ENCODE results near the gene EFEMP2.
"Not testable (repeated sequence)": the region's sequence is repeated elsewhere in the genome, so short reads cannot be mapped to it uniquely, and the experiment has no call there.

EFEMP2 gene

DNA sequence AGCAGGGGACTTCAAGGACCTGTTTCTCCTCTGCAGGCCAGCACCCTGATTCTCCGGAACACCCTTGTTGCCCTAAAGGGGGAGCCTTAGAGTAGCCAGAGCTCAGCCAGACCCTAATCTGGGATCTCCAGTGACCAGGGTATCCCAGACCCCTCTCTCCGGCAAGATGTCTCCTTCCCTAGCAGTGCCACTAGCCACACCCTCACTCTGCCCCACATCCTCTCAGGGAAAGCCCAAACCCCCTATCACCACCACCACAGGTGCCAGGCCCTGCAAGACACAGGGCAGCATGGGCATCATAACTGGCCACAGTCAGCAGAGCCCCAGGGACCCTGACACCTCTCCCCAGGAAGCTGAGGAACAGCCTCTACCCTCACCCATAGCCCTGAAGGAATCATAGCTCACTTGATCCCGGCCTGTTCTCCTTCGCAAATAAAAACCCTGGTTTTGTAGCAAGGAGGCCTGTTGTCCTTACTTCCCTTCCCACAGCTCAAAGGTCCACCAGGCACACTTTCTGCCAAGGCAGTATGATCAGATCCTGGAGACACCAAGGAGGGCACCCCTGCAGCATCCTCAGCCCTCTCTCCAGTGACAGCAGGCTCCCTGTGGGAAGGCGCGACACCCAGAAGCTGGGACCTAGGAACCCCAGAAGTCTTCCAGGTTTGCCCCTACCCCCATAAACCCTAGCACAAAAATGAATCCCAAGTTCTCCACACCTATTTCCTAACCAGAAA lies 19.2 kb downstream of the EFEMP2 start:
- no peak for DNase-seq

DNA sequence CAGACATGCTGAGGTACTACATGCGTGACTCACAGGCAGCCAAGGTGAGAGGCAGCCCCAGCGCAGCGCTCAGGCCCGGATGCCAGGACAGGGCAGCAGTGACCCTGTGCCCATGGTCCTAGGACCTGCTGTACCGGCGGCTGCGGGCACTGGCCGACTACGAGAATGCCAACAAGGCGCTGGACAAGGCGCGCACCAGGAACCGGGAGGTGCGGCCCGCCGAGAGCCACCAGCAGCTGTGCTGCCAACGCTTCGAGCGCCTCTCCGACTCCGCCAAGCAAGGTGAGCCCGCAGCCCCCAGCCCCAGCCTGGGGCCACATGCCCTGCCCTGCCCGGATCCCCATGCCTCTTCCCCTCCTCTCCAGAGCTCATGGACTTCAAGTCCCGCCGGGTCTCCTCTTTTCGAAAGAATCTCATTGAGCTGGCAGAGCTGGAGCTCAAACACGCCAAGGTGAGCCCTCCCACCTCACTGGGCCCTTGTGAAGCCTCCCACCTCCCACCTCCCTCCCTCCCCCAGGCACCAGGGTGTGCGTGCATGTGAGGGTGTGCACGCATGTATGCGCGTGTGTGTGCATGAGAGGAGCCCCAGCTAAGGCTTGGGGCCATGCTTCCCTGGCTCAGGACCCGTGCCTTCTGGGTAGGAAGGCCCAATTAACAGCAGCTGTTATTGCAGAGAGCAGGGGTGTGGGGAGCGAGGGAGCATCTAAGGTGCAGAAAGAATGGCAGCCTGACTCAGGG lies 19.9 kb downstream of the EFEMP2 start:
- no peak for DNase-seq

DNA sequence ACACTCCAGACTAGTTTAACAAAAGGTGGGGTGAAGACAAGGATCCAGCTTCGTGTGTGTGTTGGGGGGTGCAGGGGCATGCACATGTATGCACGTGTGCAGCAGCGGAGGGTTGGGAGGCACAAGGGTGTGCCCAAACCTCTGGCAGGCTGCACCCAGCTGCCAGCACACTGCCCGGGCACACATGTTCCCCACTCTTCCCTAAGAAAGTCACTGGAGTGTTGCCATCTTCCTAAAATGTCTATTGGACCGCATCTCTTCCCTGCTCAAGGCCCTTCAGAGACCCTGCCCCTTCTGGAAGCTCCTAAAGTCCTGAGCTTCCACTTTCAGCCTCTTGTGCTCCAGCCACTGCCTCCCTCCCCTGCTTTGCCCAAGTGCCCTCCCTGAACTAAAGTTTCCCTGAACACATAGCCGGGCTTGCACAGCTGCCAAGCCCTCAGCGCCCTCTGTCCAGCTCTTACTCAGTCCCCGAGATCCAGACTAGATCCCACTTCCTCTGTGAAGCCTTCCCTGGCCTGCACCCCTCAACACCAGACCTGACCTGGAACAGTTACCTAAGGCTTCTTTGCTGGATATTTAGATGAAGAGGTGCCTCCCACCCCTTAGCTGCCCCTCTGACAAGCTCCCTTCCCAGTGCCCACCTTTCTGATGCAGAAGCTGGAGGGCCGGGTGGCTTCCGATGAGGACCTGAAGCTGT lies 20.6 kb downstream of the EFEMP2 start:
- no peak for DNase-seq

DNA sequence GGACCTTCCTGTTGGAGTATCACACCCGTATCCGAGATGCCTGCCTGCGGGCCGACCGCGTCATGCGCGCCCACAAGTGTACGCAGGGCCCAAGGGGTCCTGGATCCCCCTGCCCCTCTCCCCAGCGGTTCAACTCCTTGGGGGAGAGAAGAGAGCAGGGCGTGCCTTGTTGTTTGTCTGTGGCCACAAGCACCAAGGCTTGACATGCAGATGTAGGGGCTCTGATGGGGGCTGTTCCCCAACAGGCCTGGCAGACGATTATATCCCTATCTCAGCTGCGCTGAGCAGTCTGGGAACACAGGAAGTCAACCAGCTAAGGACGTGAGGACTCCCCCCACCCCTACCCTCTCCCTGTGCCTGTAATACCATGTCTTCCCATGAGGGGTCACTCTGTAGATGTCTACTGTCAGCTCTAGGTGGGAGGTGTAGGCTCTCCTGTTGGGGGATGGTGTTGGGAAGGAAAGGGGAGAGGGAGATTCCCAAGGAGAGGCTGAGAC lies 21.5 kb downstream of the EFEMP2 start:
- DNase-seq = no peak

DNA sequence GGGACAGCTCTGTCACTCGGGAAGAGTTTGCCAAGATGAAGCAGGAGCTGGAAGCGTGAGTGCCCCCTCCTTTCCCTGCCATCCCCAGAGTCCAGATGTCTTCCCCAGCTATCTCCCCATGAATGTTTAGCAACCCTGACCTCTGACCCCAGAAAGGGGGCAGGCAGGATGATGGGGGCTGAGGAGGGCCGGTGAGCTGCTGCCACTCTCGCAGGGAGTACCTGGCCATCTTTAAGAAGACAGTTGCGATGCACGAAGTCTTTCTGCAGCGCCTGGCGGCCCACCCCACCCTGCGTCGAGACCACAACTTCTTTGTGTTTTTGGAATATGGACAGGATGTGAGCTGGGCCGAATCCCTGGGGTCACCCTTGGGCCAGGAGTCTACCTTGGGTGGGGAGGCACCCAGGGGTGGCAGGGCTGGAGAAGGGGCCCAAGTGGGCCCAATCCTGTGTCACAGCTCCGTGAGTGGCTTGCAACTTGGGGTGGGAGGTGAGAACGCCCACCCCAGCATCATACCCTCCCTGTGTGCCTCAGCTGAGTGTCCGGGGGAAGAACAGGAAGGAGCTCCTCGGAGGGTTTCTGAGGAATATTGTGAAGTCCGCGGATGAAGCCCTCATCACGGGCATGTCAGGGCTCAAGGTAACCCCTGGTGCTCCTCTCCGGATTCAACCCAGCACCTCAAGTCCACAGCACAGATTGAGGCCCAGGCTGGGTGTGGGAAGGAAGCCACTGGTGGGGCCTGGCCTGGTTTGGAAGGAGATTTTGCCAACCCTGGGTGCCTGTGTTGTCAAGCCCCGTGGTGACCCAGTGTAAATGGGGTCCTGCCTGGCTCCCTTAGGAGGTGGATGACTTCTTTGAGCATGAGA lies 22.1 kb downstream of the EFEMP2 start:
- DNase-seq = no peak

DNA sequence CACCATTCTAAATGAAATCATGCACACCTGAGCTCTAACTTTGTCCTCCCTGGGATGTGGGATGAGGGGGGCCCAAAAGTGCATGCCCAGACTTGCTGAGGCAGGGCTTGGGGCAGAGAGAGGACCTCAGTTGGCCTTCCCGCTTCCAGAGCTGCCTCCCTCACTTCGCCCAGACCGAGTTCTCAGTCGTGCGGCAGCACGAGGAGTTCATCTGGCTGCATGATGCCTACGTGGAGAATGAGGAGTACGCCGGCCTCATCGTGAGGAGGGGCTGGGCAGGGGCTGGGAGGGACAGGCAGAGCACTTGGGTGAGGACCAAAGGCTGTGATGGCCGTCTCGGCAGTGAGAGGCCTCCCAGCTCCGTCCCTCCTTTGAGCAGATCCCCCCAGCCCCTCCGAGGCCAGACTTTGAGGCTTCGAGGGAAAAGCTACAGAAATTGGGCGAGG lies 22.8 kb downstream of the EFEMP2 start:
- no peak for DNase-seq

DNA sequence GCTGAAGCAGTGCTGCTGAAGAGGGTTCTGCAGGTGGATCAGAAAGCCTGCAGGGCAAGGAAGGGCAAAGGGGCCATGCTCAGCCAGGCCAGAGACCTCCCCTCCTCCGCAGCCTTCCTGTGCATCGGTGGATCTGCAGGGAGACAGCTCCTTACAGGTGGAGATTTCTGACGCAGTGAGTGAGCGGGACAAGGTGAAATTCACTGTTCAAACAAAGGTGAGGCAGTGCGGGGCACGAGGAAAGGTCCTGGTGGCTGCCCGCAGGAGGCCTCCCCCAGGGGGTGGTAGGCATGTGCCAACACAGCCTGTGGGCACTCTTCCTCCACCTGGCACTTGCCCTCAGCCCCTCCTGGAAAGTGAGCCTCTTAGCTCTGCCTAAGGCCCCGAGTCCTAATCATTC lies 23.2 kb downstream of the EFEMP2 start:
- DNase-seq = no peak

DNA sequence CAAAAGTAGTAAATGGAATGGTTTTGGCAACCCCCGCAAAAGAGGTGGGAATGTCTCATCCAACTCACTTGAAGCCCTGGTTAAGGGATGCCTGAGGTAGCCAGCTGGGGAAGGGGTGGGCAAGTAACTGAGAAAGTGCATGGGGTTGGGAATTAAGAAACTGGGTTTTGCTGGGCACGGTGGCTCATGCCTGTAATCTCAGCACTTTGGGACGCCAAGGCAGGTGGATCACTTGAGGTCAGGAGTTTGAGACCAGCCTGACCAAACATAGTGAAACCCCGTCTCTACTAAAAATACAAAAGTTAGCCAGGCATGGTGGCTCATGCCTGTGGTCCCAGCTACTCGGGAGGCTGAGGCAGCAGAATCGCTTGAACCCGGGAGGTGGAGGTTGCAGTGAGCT lies 23.9 kb downstream of the EFEMP2 start:
- DNase-seq = not testable (repeated sequence)

DNA sequence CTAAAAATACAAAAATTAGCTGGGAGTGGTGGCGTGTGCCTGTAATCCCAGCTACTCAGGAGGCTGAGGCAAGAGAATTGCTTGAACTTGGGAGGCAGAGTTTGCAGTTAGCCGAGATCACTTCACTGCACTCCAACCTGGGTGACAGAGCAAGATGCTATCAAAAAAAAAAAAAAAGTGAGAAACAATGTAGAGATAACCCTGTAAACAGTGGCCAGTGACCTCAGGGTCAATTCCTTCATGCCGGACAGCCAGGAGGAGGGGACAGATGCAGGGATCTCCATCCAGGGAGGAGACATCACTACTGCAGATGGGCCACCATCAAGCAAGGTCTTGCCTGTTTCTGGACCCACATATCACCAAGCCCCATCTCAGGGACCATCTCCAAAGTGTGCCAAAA lies 24.9 kb downstream of the EFEMP2 start:
- DNase-seq = no peak

DNA sequence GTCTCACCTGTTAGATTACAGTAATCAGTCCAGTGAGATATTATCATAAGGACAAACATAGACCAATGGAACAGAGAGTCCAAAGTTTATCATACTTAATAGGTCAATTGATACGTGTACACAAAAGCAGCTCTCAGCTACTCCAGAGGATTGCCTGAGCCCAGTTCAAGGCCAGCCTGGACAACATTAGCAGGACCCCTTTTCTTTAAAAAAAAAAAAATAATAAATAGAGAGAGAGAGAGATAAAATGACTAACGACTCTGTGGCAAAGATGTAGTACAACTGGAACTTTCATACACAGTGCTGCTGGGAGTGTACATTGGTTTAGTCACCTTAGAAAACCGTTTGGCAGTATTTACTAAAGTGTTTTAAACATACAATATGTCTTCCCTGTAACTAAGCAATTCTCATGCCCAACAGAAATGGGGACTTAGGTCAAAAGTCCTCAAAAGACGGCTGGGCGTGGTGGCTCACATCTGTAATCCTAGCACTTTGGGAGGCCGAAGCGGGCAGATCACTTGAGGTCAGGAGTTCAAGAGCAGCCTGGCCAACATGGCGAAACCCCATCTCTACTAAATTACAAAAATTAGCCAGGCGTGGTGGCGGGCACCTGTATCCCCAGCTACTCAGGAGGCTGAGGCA lies 28.2 kb downstream of the EFEMP2 start:
- DNase-seq = no peak

DNA sequence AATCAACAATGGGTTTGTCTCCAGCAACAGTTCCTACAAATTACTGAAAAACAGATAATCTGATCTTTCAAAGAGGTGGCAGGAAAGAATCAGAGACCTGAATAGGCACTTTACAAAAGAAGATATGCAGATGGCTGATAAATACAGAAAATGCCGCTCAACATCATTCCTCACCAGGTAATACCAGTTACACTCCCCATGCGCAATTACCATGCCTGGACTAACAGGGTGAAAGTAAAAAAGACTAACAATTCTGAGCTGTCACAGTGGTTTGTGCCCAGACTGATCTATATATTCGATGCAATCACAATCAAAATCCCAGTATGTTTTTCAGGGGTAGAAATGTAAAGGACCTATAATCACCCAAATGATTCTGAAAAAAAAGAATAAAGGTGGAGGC lies 28.8 kb downstream of the EFEMP2 start:
- no peak for DNase-seq

DNA sequence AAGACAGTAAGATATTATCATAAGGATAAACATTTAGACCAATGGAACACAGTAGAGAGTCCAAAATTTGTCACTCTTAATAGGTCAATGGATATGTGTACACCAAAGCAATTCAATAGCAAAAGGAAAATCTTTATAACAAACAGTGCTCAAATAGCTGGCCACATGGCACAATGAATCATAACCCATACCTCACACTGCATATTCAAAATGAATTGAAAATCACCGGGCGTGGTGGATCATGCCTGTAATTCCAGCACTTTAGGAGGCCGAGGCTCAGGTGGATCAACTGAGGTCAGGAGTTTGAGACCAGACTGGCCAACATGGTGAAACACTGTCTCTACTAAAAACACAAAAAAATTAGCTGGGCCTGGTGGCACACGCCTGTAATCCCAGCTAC lies 30.5 kb downstream of the EFEMP2 start:
- DNase-seq = no peak

DNA sequence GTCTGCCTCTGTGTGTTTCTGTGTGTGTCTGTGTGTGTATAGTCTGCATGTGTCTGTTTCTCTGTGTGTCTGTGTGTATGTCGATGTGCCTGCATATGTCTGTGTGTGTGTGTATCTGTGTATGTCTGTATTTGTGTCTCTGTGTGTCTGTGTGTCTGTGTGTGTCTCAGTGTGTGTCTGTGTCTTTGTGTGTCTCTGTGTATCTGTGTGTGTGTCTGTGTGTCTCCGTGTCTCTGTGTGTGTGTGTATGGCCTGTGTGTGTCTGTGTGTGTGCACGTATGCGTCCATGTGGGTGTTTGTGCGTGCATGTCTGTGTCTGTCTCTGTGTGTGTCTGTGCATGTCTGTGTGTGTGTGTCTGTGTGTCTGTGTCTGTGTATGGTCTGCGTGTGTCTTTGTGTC lies 38.4 kb downstream of the EFEMP2 start:
- DNase-seq = no peak

DNA sequence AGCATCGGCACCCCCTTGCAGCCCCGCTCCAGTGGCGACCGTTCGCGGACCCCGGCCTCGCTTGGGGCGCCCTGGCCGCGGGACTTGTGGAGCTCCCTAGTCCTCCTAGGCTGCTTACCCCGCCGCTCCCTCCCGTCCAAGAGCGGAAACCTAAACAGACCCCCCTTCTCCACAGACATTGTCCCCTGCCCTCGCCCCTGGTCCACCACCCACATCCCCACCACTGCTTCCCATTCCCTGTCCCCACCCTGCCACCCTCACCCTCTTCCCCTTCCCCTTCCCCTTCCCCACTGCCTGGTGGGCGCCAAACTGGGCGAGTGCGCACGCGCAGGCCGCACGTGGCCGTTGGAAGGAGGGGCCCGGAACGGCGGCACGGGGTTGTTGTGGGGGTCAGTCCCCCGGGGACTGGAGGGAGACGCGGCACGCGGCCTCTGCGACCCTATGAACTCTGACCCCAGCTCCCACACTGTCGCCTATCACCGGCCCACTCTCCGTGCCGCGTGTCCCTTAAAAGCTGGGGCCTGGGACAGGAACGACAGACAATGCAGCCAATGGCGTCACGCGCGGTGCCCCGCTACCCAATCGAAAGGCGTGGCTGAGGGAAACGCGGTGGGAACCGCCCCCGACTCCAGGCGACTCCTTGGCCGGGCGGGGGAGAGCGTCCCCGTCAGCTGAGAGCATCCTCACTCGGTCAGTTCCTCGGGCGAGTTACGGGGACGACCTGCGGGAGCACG lies 39.1 kb downstream of the EFEMP2 start, which contains the start of gene SNX32:
SNX32 (plus strand) TSS at position 667 of the 734 bp plus-strand sequence. CDS start 103 bp downstream, outside the sequence.
- DNase-seq = peak; percentile 75

DNA sequence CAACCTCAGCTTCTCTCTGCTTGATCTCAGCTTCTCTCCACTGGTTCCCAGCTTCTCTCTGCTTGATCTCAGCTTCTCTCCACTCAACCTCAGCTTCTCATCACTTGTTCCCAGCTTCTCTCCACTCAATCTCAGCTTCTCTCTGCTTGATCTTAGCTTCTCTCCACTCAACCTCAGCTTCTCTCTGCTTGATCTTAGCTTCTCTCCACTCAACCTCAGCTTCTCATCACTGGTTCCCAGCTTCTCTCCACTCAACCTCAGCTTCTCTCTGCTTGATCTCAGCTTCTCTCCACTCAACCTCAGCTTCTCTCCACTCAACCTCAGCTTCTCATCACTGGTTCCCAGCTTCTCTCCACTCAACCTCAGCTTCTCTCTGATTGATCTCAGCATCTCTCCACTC lies 40.4 kb downstream of the EFEMP2 start:
- not testable (repeated sequence) for DNase-seq

DNA sequence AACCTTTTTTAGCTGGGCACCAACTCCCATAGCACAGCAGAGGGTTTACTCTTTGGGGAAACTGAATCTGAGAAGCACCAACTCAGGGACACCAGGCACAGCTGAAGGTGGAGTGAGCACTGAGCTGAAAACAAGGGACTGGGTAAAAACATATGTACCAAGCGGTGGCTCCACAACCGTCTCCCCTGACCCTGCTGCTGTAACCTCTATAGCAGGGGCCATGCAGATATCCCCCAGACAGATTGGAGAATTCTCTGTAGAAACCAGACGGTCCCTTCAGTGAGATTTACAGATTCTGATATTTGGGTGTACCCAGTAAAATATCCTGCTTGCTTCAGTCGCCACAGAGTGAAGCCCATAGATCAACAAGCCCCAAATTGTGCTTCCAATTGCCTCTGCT lies 43.1 kb downstream of the EFEMP2 start:
- no peak for DNase-seq

DNA sequence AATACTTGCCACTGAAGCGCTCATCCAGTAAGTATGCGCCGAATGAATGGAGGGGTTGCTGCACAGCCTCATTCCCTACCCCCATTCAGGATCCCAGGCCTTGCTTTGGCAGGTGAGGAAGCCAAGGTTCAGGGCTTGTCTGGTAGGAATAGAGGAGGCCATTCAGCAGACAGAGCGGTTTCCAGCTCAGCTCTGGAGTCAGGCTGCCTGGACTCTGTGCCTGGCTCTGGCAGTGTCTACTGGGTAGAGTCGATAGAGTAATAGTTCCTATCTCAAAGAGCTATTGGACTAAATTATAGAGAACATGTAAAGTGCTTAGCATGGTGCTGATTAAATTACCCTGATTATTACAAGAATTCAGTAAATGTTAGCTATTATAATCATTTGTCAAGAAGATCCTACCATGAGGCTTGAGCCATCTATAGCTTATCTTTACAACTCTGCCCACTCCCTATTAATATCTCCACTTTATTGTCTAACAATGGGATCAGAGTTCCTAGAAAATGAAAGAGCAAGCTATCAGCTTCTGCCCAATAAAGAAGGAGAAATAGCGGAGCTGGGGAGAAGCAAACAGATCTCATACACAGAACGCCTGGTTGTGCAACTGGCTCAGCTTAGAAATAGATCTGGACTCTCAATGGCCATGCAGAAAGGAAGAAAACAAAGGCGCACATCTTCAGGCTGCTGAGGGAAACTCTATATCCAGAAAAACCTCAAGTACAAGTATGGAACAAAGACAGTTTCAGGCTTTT lies 45.4 kb downstream of the EFEMP2 start:
- no peak for DNase-seq

DNA sequence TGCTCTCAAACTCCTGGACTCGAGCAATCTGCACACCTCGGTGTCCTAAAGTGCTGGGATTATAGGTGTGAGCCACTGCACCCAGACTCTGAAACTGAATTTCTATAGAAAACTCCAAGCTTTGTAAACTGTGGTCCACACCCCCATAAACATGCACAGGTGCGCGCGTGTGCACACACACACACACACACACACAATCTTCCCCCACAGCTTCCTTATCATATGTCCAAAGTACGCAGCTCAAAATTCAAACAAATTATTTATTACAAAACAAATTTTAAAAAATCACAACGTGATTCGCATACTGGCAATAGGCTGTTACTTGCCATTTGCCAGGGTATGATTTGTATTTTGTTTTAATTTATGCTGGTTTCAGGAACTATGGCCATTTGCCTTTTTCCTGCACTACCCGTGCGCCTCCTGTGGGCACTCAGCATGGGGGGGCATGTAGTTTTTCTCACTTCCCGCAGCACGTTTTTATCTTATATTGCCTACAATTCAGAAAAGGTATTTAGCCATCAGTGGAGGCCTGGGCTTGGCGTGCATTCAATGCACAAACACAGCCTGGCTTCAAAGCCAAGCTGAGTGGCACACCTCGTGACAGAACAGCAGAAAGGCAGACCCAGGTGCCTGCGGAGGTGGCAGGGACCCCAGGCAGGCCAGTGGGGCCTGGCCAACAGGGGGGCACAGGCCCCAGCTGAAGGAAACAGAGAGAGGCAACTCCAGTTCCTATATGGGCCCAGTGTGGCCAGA lies 49.6 kb downstream of the EFEMP2 start:
- DNase-seq = no peak

DNA sequence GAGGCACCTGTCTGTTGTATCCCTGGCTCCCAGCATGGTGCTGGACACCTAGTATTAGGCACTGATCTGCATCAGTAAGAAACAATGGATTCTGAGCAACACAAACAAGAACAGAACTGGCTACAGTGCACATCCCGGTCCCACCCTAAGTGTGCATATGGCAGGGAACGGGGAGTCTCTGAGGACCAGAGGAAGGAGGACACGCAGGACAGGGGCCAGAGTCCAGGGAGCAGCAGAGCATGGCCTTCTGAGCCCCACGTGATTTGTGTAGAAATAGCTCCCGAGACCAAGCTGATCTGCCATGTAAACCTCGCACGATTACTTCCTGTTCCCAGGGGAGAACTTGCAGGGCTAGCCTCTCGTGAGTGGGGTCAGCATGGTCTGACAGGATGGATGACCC lies 51.5 kb downstream of the EFEMP2 start:
- DNase-seq = no peak

Measured in NCI-H226 (cell line).